Heart right ventricle (tissue), 16 donors: ENCODE measurements around the gene IL2RG. TPM values are rescaled to one million over a fixed set of nuclear protein-coding genes. Genes with fewer than 3 reads are reported as not detected.

Experiments used
- ATAC-seq, 8 donors: fragments of 200-7000 bp; cut with Tn5 transposase; one replicate each; pipeline ENCODE4 v1.9.1; 2020; ENCODE audit warnings: mild to moderate bottlenecking in 8 of 8, moderate library complexity in 8 of 8, moderate number of reproducible peaks in 1 of 8
- DNase-seq, 2 donors: peaks; one replicate each; pipeline ENCODE4 v3.0.0-alpha.2; 2020
- H3K27ac ChIP-seq, 10 donors: fragments of 200-600 bp; sonication (generic) in 2 of 10; one replicate each; pipeline versions ENCODE4 v1.5.0 to v1.8.0; 2020 to 2022; ENCODE audit warnings: mild to moderate bottlenecking in 3 of 10
- H3K27me3 ChIP-seq, 7 donors: fragments of 200-600 bp; one replicate each; pipeline ENCODE4 v1.8.0; 2021 to 2022; ENCODE audit warnings: mild to moderate bottlenecking in 2 of 7
- H3K36me3 ChIP-seq, 9 donors: fragments of 200-600 bp; sonication (generic) in 1 of 9; one replicate each; pipeline versions ENCODE4 v1.5.0 to v1.8.0; 2020 to 2022; ENCODE audit warnings: mild to moderate bottlenecking in 2 of 9
- H3K4me1 ChIP-seq, 9 donors: fragments of 200-600 bp; sonication (generic) in 1 of 9; one replicate each; pipeline versions ENCODE4 v1.5.0 to v1.8.0; 2020 to 2022; ENCODE audit warnings: mild to moderate bottlenecking in 4 of 9
- H3K4me3 ChIP-seq, 10 donors: fragments of 200-600 bp; sonication (generic) in 2 of 10; one replicate each; pipeline versions ENCODE4 v1.5.0 to v1.8.0; 2020 to 2022; ENCODE audit warnings: mild to moderate bottlenecking in 7 of 10, moderate library complexity in 2 of 10
- H3K9me3 ChIP-seq, 11 donors: fragments of 200-600 bp in 10 of 11; sonication (generic) in 2 of 11; one replicate each; pipeline versions ENCODE4 v1.5.0 to v1.8.0; 2013 to 2022; ENCODE audit warnings: mild to moderate bottlenecking in 2 of 11, control low read depth in 1 of 11, moderate library complexity in 1 of 11
- CTCF ChIP-seq, 9 donors: fragments of 200-600 bp; sonication (generic) in 2 of 9; IDR thresholded peaks; one replicate each; pipeline versions ENCODE4 v1.5.0 to v1.8.0; 2021 to 2022; ENCODE audit warnings: antibody characterized with exemption in 9 of 9, mild to moderate bottlenecking in 5 of 9, moderate library complexity in 1 of 9
- WGBS, 2 donors: extraction: QIAGEN DNeasy Blood & Tissue Kit; methylation state at CpG; one replicate each; pipeline ENCODE4 v1.1.7; 2013; ENCODE audit warnings: inconsistent platforms in 1 of 2; 5-methylcytosine and 5-hydroxymethylcytosine counted together
- intact Hi-C, 10 donors: fragments of 100-400 bp; cut with DNase I; formaldehyde crosslinking; loops; one replicate each; pipeline versions ENCODE4 v1.11.1 to v1.14.2; 2022
- polyA plus RNA-seq, 2 donors: library from polyadenylated mRNA; stranded (reverse); fragments of 200-250 nt; gene quantifications; one replicate each; pipeline ENCODE4 v1.2.3, GENCODE V29; 2013
- total RNA-seq, 10 donors: library from RNA; stranded (reverse); fragmentation: NEBNext Ultra II Directional in 3 of 10; extraction: Animal tissue kit (Norgen Biotek cat#: 25700) in 3 of 10; gene quantifications; one replicate each; pipeline versions ENCODE4 v1.2.1 to v1.2.4, GENCODE V29; 2021 to 2023
- donor health status: Arrhythmogenic right ventricular cardiomyopathy.
- donor health status: ischemic (EF 13 %, LVEDD 7.1; RV severe dilation, severe dysfunction).
- donor health status: healthy with polysubstance abuse.
- donor health status: DM: no; HTN: yes; CAD: no.
- donor health status: DM: no; HTN: no; CAD: no.
- donor health status: ischemic (EF 25% LVEDD 6.9; RV normal size, moderate dysfunction).
- donor health status: ischemic (EF 25% LVEDD 5.7; RV mildly dilated, moderate dysfunction).
- donor health status: healthy.
- donor health status: DM: yes; HTN: yes; CAD: no.
- donor health status: Ischemic cardiomyopathy.
- donor health status: ischemic (EF 35%, LVEDD 5.7; RV mildly dilated, moderate dysfunction).
- donor health status: nonischemic (EF 11% LVEDD 7.7; RV severe dilation, severe dysfunction).
- donor health status: DM: yes; HTN: yes; CAD: no.
- donor health status: PGD.
- donor health status: ischemic (EF 29% LVEDD 5.4; RV normal size, mild dysfunction).
- donor health status: nonischemic (EF 23%, LVEDD 6.1; RV moderate dilation, normal function).

The IL2RG gene
- total and polyA plus RNA-seq, 12 donors, result 0.57 to 15.3 (median 1.8) TPM

GRCh38 chrX:71082822-71083221 is 28.6 kb downstream of the IL2RG start:
- H3K9me3 ChIP-seq, result no peaks in the 10 kb centered on the region
- intact Hi-C loops, result loop anchor here in 1 of 10 donors (10.0 kb wide), 1 partner anchor 362 kb away; no protein-coding TSS in a partner anchor
- no peaks in the 10 kb centered on the region for H3K4me1 ChIP-seq
- ATAC-seq (no peak), DNase-seq (no peak)
- WGBS, 2 donors, result 77 to 86% methylated on average over 4 of the region's 4 CpGs
- no peak for TF ChIP-seq CTCF (IDR thresholded peaks at IDR 0.05)
- peaks cover 0 to 8% (median 0%) of the 10 kb centered on the region in 7 donors for H3K27me3 ChIP-seq
- no peak overlapping the region for H3K27ac ChIP-seq
- H3K36me3 ChIP-seq, result no peaks in the 10 kb centered on the region
- no peak overlapping the region for H3K4me3 ChIP-seq

GRCh38 chrX:71082124-71082647 is 29.2 kb downstream of the IL2RG start:
- no peaks in the 10 kb centered on the region for H3K4me1 ChIP-seq
- peaks cover 0 to 8% (median 0%) of the 10 kb centered on the region in 7 donors for H3K27me3 ChIP-seq
- intact Hi-C loops, result loop anchor here in 1 of 10 donors (10.0 kb wide), 1 partner anchor 363 kb away; no protein-coding TSS in a partner anchor
- no peak for TF ChIP-seq CTCF (IDR thresholded peaks at IDR 0.05)
- DNase-seq (no peak), ATAC-seq (no peak)
- no peak overlapping the region for H3K27ac ChIP-seq
- no peaks in the 10 kb centered on the region for H3K9me3 ChIP-seq
- H3K36me3 ChIP-seq, result no peaks in the 10 kb centered on the region
- 88% methylated on average over 5 of the region's 5 CpGs for WGBS, 2 donors
- H3K4me3 ChIP-seq, result no peak overlapping the region

- ATAC-seq, result no peak
- Histone ChIP-seq H3K4me1 (no peaks in the 10 kb centered on the region), H3K27ac (no peak overlapping the region), H3K9me3 (no peaks in the 10 kb centered on the region), H3K4me3 (no peak overlapping the region), H3K36me3 (no peaks in the 10 kb centered on the region), H3K27me3 (peaks cover 0 to 11% (median 0%) of the 10 kb centered on the region in 7 donors)
- no peak for TF ChIP-seq CTCF (IDR thresholded peaks at IDR 0.05)
- WGBS, 2 donors, result 50 to 67% methylated on average over 3 of the region's 3 CpGs
- no peak for DNase-seq
- intact Hi-C loops, result loop anchor here in 1 of 10 donors (10.0 kb wide), 1 partner anchor 363 kb away; no protein-coding TSS in a partner anchor
These were observed 29.9 kb downstream of the IL2RG start for GRCh38 chrX:71081330-71082123.

GRCh38 chrX:71070531-71070930 is 40.8 kb downstream of the IL2RG start:
- no peak for TF ChIP-seq CTCF (IDR thresholded peaks at IDR 0.05)
- no peaks in the 10 kb centered on the region for H3K9me3 ChIP-seq
- ATAC-seq (no peak), DNase-seq (no peak)
- H3K4me1 ChIP-seq, result peaks cover 0 to 12% (median 5%) of the 10 kb centered on the region in 9 donors
- intact Hi-C loops, result no loop called here
- no peak overlapping the region for H3K4me3 ChIP-seq
- H3K36me3 ChIP-seq, result peaks cover 0 to 5% (median 0%) of the 10 kb centered on the region in 9 donors
- peaks cover 0 to 27% (median 0%) of the 10 kb centered on the region in 7 donors for H3K27me3 ChIP-seq
- whole genome bisulfite sequencing, 2 donors, result 60 to 74% methylated on average over 5 of the region's 5 CpGs
- no peak overlapping the region for H3K27ac ChIP-seq
